Muscle of back (tissue), 11 donors: ENCODE data around the gene RNF26. TPM values are rescaled to one million over a fixed set of nuclear protein-coding genes. Genes with fewer than 3 reads are reported as not detected.
A peak's percentile ranks its signal among the peaks of the same experiment; 100 is the strongest.
"Not testable (repeated sequence)": the region's sequence is repeated elsewhere in the genome, so short reads cannot be mapped to it uniquely, and the experiment has no call there.

ENCODE experiments used
- DNase-seq, 3 donors: peaks; one replicate each; pipeline versions ENCODE4 v3.0.0 to v3.0.0-alpha.2; 2013
- polyA plus RNA-seq, 10 donors: library from polyadenylated mRNA; unstranded; fragments of 120-200 nt; gene quantifications; one replicate each; pipeline ENCODE4 v1.2.1, GENCODE V29; 2013; ENCODE audit not compliant: insufficient read length in 10 of 10

RNF26 gene
- polyA plus RNA-seq, 10 donors: 11.7 to 22.9 (median 16.1) TPM

GRCh38 chr11:119380827-119381180, 46.5 kb downstream of the RNF26 start:
- no peak for DNase-seq

GRCh38 chr11:119381181-119381988, 47.1 kb downstream of the RNF26 start, which contains the start of gene USP2:
USP2 (minus strand) TSS chr11:119381690; CDS start chr11:119373480, 8,210 bp downstream.
- peak; percentile 95 to 98 (median 97) for DNase-seq

GRCh38 chr11:119382101-119382500, 47.8 kb downstream of the RNF26 start:
- DNase-seq: no peak

- not testable (repeated sequence) for DNase-seq
Observed at GRCh38 chr11:119382513-119382912, 48.2 kb downstream of the RNF26 start.

GRCh38 chr11:119384332-119384731, 50.0 kb downstream of the RNF26 start:
- DNase-seq: no peak

Other genes starting within 250 kb of the RNF26 start
- 10 to 100 TPM; 18.2 to 28.9 (median 23.0) TPM for gene HMBS, start 249.6 kb upstream of the RNF26 start, polyA plus RNA-seq
- gene DPAGT1, start 232.7 kb upstream of the RNF26 start, polyA plus RNA-seq: 10 to 100 TPM; 24.4 to 35.7 (median 30.7) TPM
- 1 to 10 TPM; 6.4 to 9.4 (median 7.1) TPM for gene C2CD2L, start 227.2 kb upstream of the RNF26 start, polyA plus RNA-seq
- 10 to 100 TPM; 13.7 to 25.0 (median 17.8) TPM for gene HINFP, start 212.9 kb upstream of the RNF26 start, polyA plus RNA-seq
- gene ABCG4, start 185.5 kb upstream of the RNF26 start, polyA plus RNA-seq: under 1 TPM; 0.10 to 0.60 (median 0.32) TPM
- 10 to 100 TPM in 9 of 10 donors, 1 to 10 TPM in 1; 9.7 to 12.4 (median 11.6) TPM for gene NLRX1, start 165.8 kb upstream of the RNF26 start, polyA plus RNA-seq
- gene NHERF4, start 149.1 kb upstream of the RNF26 start, polyA plus RNA-seq: under 1 TPM in 5 of 10 donors, not detected in 5; 0.09 to 0.34 (median 0.22) TPM
- 10 to 100 TPM; 10.1 to 16.7 (median 13.2) TPM for gene CBL, start 128.2 kb upstream of the RNF26 start, polyA plus RNA-seq
- 100 to 1,000 TPM; 177 to 226 (median 196) TPM for gene MCAM, start 17.4 kb upstream of the RNF26 start, polyA plus RNA-seq
- 10 to 100 TPM; 15.2 to 36.1 (median 25.4) TPM for gene C1QTNF5, start 6.4 kb downstream of the RNF26 start, polyA plus RNA-seq
- under 1 TPM in 1 of 10 donors, not detected in 9; 0.07 TPM for gene MFRP, start 12.2 kb downstream of the RNF26 start, polyA plus RNA-seq
- 10 to 100 TPM; 18.1 to 66.0 (median 44.8) TPM for gene USP2, start 47.2 kb downstream of the RNF26 start, polyA plus RNA-seq
- 100 to 1,000 TPM; 101 to 234 (median 128) TPM for gene THY1, start 88.6 kb downstream of the RNF26 start, polyA plus RNA-seq